ENCODE data around the gene DNAJC21. TPM values are rescaled to one million over a fixed set of nuclear protein-coding genes. Genes with fewer than 3 reads are reported as not detected.

DNAJC21 gene
- total and polyA plus RNA-seq, 2 experiments from 2014 or later, result 37.8 to 49.4 TPM

DNA sequence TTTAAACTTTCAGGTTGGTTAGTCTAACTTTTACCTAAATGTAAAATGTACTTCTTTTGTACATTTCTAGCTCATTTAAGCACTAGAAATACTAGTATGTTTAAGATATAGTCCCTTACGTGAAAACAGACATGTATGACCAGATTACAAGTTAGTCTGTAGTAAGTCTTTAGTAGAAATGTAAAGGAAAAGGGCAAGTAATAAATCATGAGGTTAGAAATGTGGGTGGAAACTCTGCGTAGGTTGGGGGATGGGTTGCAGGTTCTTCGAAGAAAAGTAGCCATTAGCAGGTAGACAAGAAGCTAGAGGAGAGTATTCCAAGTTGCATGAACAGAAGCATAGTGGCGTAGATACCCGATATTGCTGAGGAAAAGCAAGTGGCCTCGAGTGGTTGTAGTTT lies 36.9 kb upstream of the DNAJC21 start:
- Histone ChIP-seq H3K4me3 (no peak overlapping the region), H3K4me1 (ENCODE audit: low read depth) (no peaks in the 10 kb centered on the region), H3K27ac (no peak overlapping the region), H3K36me3 (no peaks in the 10 kb centered on the region), H3K27me3 (no peaks in the 10 kb centered on the region), H3K9me3 (ENCODE audit: low read depth) (no peaks in the 10 kb centered on the region)
- no peak for DNase-seq (ENCODE audit: low read depth in 1 of 2, low spot score in 1 of 2)
- TF ChIP-seq, protein P1, sequence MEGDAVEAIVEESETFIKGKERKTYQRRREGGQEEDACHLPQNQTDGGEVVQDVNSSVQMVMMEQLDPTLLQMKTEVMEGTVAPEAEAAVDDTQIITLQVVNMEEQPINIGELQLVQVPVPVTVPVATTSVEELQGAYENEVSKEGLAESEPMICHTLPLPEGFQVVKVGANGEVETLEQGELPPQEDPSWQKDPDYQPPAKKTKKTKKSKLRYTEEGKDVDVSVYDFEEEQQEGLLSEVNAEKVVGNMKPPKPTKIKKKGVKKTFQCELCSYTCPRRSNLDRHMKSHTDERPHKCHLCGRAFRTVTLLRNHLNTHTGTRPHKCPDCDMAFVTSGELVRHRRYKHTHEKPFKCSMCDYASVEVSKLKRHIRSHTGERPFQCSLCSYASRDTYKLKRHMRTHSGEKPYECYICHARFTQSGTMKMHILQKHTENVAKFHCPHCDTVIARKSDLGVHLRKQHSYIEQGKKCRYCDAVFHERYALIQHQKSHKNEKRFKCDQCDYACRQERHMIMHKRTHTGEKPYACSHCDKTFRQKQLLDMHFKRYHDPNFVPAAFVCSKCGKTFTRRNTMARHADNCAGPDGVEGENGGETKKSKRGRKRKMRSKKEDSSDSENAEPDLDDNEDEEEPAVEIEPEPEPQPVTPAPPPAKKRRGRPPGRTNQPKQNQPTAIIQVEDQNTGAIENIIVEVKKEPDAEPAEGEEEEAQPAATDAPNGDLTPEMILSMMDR (IDR thresholded peaks at IDR 0.05; ENCODE audit: low read depth, low read length), result no peak

- Histone ChIP-seq H3K4me3 (no peak overlapping the region), H3K4me1 (ENCODE audit: low read depth) (peaks cover 4% of the 10 kb centered on the region), H3K27me3 (no peaks in the 10 kb centered on the region), H3K9me3 (ENCODE audit: low read depth) (no peaks in the 10 kb centered on the region), H3K27ac (no peak overlapping the region), H3K36me3 (no peaks in the 10 kb centered on the region)
- TF ChIP-seq, protein P1 (IDR thresholded peaks at IDR 0.05; ENCODE audit: low read depth, low read length), result no peak
- DNase-seq (ENCODE audit: low read depth in 1 of 2, low spot score in 1 of 2), result no peak
These were observed 34.6 kb upstream of the DNAJC21 start for GRCh38 chr5:34894716-34895115.

GRCh38 chr5:34895641-34896419 lies 33.5 kb upstream of the DNAJC21 start:
- DNase-seq (ENCODE audit: low read depth in 1 of 2, low spot score in 1 of 2), result peak in 1 of 2 donors; percentile 57
- H3K27ac ChIP-seq, result no peak overlapping the region

GRCh38 chr5:34897646-34898045 lies 31.7 kb upstream of the DNAJC21 start:
- TF ChIP-seq, protein P1 (IDR thresholded peaks at IDR 0.05; ENCODE audit: low read depth, low read length), result no peak
- Histone ChIP-seq H3K4me3 (no peak overlapping the region), H3K9me3 (ENCODE audit: low read depth) (no peaks in the 10 kb centered on the region), H3K27me3 (no peaks in the 10 kb centered on the region), H3K4me1 (ENCODE audit: low read depth) (peaks cover 4% of the 10 kb centered on the region), H3K27ac (no peak overlapping the region), H3K36me3 (no peaks in the 10 kb centered on the region)
- DNase-seq (ENCODE audit: low read depth in 1 of 2, low spot score in 1 of 2), result no peak

More at GRCh38 chr5:34895641-34896419, 33.5 kb upstream of the DNAJC21 start:
- Histone ChIP-seq H3K27me3 (no peaks in the 10 kb centered on the region), H3K4me1 (ENCODE audit: low read depth) (peaks cover 4% of the 10 kb centered on the region), H3K36me3 (no peaks in the 10 kb centered on the region), H3K4me3 (no peak overlapping the region), H3K9me3 (ENCODE audit: low read depth) (no peaks in the 10 kb centered on the region)
- TF ChIP-seq, protein P1 (IDR thresholded peaks at IDR 0.05; ENCODE audit: low read depth, low read length), result no peak

DNA sequence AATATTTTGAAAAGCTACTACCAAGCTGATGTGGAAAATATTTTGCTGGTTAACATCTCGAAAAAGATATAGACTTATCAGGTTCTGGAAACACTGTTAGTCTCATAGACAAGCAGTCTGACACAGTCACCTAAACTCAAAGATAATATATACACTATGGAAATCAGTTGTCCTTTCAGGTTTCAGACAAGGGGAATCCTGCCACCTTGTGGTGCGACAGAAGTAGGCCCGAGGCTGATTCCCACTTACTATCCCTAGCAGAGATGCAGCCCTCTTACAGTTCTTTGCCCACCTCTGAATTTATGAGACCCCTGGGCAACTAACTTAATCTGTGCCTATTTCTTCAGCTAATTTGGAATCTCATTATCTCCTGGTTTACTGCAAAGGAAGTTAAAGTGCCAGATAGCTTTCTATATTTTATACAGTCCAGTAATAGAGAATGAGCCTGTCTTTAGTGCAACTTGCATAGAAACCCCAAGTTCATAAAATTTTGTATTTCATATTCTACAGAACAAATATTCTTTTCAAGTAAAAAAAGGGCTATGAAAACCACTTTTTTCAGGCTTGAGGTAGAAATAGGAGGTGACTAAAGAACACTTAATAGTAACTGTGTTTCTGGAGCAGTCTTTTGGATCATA lies 31.0 kb upstream of the DNAJC21 start:
- Histone ChIP-seq H3K4me1 (ENCODE audit: low read depth) (peaks cover 4% of the 10 kb centered on the region), H3K27me3 (no peaks in the 10 kb centered on the region), H3K4me3 (no peak overlapping the region), H3K27ac (no peak overlapping the region), H3K36me3 (no peaks in the 10 kb centered on the region), H3K9me3 (ENCODE audit: low read depth) (no peaks in the 10 kb centered on the region)
- TF ChIP-seq, protein P1 (IDR thresholded peaks at IDR 0.05; ENCODE audit: low read depth, low read length), result peak; percentile 91
- peak; percentile 80 to 83 for DNase-seq (ENCODE audit: low read depth in 1 of 2, low spot score in 1 of 2)
